HEK293 (cell line): Measurements from ENCODE around the gene PHACTR2.

Experiments
- CTCF ChIA-PET: fragments of 350-600 bp; formaldehyde crosslinking; extraction: SDS; loops from one replicate; lab custom pipeline; 2021; ENCODE audit warnings: antibody characterized with exemption; lab: Yijun Ruan, JAX
- POLR2A ChIA-PET: fragments of 300-600 bp; formaldehyde crosslinking; extraction: SDS; loops from one replicate; lab custom pipeline; 2020; ENCODE audit warnings: antibody characterized with exemption, inconsistent platforms; lab: Yijun Ruan, JAX
- H3K27ac ChIP-seq: fragments of 200-500 bp; sonication (Bioruptor generic); 2 replicates; pipeline ENCODE4 v1.5.1; 2014; ENCODE audit warnings: low read depth, low read length, control low read depth, inconsistent platforms; ENCODE audit errors: extremely low read depth
- H3K36me3 ChIP-seq, 2 experiments: fragments of 200-500 bp in 1 of 2; sonication (Bioruptor generic) in 1 of 2; 1 replicate in 1 of 2; 2 replicates in 1 of 2; pipeline ENCODE4 v1.5.1; 2014 to 2017; ENCODE audit warnings: inconsistent platforms in 2 of 2, low read length in 2 of 2; ENCODE audit not compliant: control insufficient read depth in 2 of 2, insufficient read depth in 1 of 2
- H3K4me1 ChIP-seq: fragments of 200-500 bp; sonication (Bioruptor generic); 2 replicates; pipeline ENCODE4 v1.5.1; 2014; ENCODE audit warnings: mild to moderate bottlenecking, low read length, inconsistent platforms; ENCODE audit not compliant: control insufficient read depth, insufficient read depth
- H3K4me3 ChIP-seq: 2 replicates; pipeline ENCODE4 v1.5.1; 2011; ENCODE audit warnings: low read depth, mild to moderate bottlenecking, control low read depth, low read length, moderate library complexity
- H3K9me3 ChIP-seq: fragments of 200-500 bp; sonication (Bioruptor generic); 2 replicates; pipeline ENCODE4 v1.5.1; 2014; ENCODE audit warnings: low read depth, low read length, inconsistent platforms; ENCODE audit not compliant: control insufficient read depth, insufficient read depth
- PRDM6 ChIP-seq: fragments of 450-650 bp; formaldehyde crosslinking; IDR thresholded peaks from 2 replicates; pipeline ENCODE4 v1.5.1; 2017; ENCODE audit warnings: missing biosample characterization, missing genetic modification characterization
- ZBTB8A ChIP-seq: fragments of 450-650 bp; formaldehyde crosslinking; IDR thresholded peaks from 2 replicates; pipeline ENCODE4 v1.5.1; 2016; ENCODE audit warnings: missing biosample characterization, missing genetic modification characterization
- ZFP3 ChIP-seq: fragments of 450-650 bp; formaldehyde crosslinking; IDR thresholded peaks from 2 replicates; pipeline ENCODE4 v1.5.1; 2016; ENCODE audit warnings: low read depth, missing biosample characterization, missing genetic modification characterization
- ZNF132 ChIP-seq: fragments of 450-650 bp; formaldehyde crosslinking; IDR thresholded peaks from 2 replicates; pipeline ENCODE4 v1.5.1; 2017; ENCODE audit warnings: missing biosample characterization, missing genetic modification characterization, borderline replicate concordance
- ZNF138 ChIP-seq: fragments of 450-650 bp; formaldehyde crosslinking; IDR thresholded peaks from 2 replicates; pipeline ENCODE4 v1.5.1; 2016; ENCODE audit warnings: missing biosample characterization, missing genetic modification characterization, borderline replicate concordance
- ZNF146 ChIP-seq: fragments of 450-650 bp; formaldehyde crosslinking; IDR thresholded peaks from 2 replicates; pipeline ENCODE4 v1.5.1; 2016; ENCODE audit warnings: missing biosample characterization, missing genetic modification characterization
- ZNF169 ChIP-seq: fragments of 450-650 bp; formaldehyde crosslinking; IDR thresholded peaks from 2 replicates; pipeline ENCODE4 v1.5.1; 2016; ENCODE audit warnings: missing biosample characterization, missing genetic modification characterization
- ZNF174 ChIP-seq: fragments of 450-650 bp; formaldehyde crosslinking; IDR thresholded peaks from 2 replicates; pipeline ENCODE4 v1.5.0; 2017; ENCODE audit warnings: missing biosample characterization, mild to moderate bottlenecking, missing genetic modification characterization
- ZNF19 ChIP-seq: fragments of 450-650 bp; formaldehyde crosslinking; IDR thresholded peaks from 2 replicates; pipeline ENCODE4; 2016; ENCODE audit warnings: missing biosample characterization, missing genetic modification characterization, low read depth
- ZNF23 ChIP-seq: fragments of 450-650 bp; formaldehyde crosslinking; IDR thresholded peaks from 2 replicates; pipeline ENCODE4 v1.5.1; 2016; ENCODE audit warnings: missing biosample characterization, missing genetic modification characterization, borderline replicate concordance
- ZNF292 ChIP-seq: fragments of 450-650 bp; formaldehyde crosslinking; IDR thresholded peaks from 2 replicates; pipeline ENCODE4 v1.5.1; 2016; ENCODE audit warnings: low read depth, missing biosample characterization, missing genetic modification characterization, borderline replicate concordance
- ZNF311 ChIP-seq: fragments of 450-650 bp; formaldehyde crosslinking; IDR thresholded peaks from 2 replicates; pipeline ENCODE4 v1.5.1; 2017; ENCODE audit warnings: missing biosample characterization, missing genetic modification characterization, borderline replicate concordance
- ZNF324 ChIP-seq: fragments of 450-650 bp; formaldehyde crosslinking; IDR thresholded peaks from 2 replicates; pipeline ENCODE4 v1.5.1; 2016; ENCODE audit warnings: missing biosample characterization, missing genetic modification characterization
- ZNF341 ChIP-seq: fragments of 450-650 bp; formaldehyde crosslinking; IDR thresholded peaks from 2 replicates; pipeline ENCODE4; 2016; ENCODE audit warnings: low read depth, missing biosample characterization, missing genetic modification characterization
- ZNF350 ChIP-seq: fragments of 450-650 bp; formaldehyde crosslinking; IDR thresholded peaks from 2 replicates; pipeline ENCODE4 v1.5.0; 2017; ENCODE audit warnings: missing biosample characterization, mild to moderate bottlenecking, missing genetic modification characterization
- ZNF394 ChIP-seq: fragments of 450-650 bp; formaldehyde crosslinking; IDR thresholded peaks from 2 replicates; pipeline ENCODE4 v1.5.1; 2016; ENCODE audit warnings: missing biosample characterization, missing genetic modification characterization, mild to moderate bottlenecking, moderate library complexity, borderline replicate concordance
- ZNF416 ChIP-seq: fragments of 450-650 bp; formaldehyde crosslinking; IDR thresholded peaks from 2 replicates; pipeline ENCODE4 v1.5.1; 2016; ENCODE audit warnings: missing biosample characterization, missing genetic modification characterization
- ZNF521 ChIP-seq: fragments of 450-650 bp; formaldehyde crosslinking; IDR thresholded peaks from 2 replicates; pipeline ENCODE4 v1.5.1; 2017; ENCODE audit warnings: missing biosample characterization, mild to moderate bottlenecking, missing genetic modification characterization
- ZNF585B ChIP-seq: fragments of 450-650 bp; formaldehyde crosslinking; IDR thresholded peaks from 2 replicates; pipeline ENCODE4 v1.5.1; 2016; ENCODE audit warnings: missing biosample characterization, missing genetic modification characterization
- ZNF670 ChIP-seq: fragments of 450-650 bp; formaldehyde crosslinking; IDR thresholded peaks from 2 replicates; pipeline ENCODE4 v1.5.1; 2016; ENCODE audit warnings: missing biosample characterization, missing genetic modification characterization, low read depth
- ZNF830 ChIP-seq: fragments of 450-650 bp; IDR thresholded peaks from 2 replicates; pipeline ENCODE4 v1.5.0; 2018; ENCODE audit warnings: missing biosample characterization, missing genetic modification characterization, low read depth, mild to moderate bottlenecking, moderate library complexity
- TF ChIP-seq, protein P1 (sequence below): fragments of 450-650 bp; formaldehyde crosslinking; IDR thresholded peaks from 2 replicates; pipeline ENCODE4 v1.5.1; 2016; ENCODE audit warnings: missing biosample characterization, missing genetic modification characterization
- TF ChIP-seq, protein P2 (sequence below): fragments of 450-650 bp; formaldehyde crosslinking; IDR thresholded peaks from 2 replicates; pipeline ENCODE4 v1.5.1; 2016; ENCODE audit warnings: missing biosample characterization, missing genetic modification characterization

Gene PHACTR2

GRCh38 chr6:143857651-143858050 lies 179.9 kb downstream of the PHACTR2 start:
- H3K27ac ChIP-seq, result no peak overlapping the region
- no peak overlapping the region for H3K4me3 ChIP-seq
- POLR2A ChIA-PET, result no interaction called here
- H3K36me3 ChIP-seq, result peaks cover 61 to 87% of the 10 kb centered on the region in 2 experiments
- H3K4me1 ChIP-seq, result no peaks in the 10 kb centered on the region
- H3K9me3 ChIP-seq, result no peaks in the 10 kb centered on the region
- CTCF ChIA-PET, result interaction anchor here (1.1 kb wide), 1 partner anchor 13 kb away, joined by 5 read pairs; no protein-coding TSS in a partner anchor
- TF ChIP-seq ZNF146 (tag by site-specific recombination), result no peak
- no peak for TF ChIP-seq ZNF19 (tag by site-specific recombination)
- no peak for TF ChIP-seq ZFP3 (tag by site-specific recombination)
- no peak for TF ChIP-seq ZNF292 (tag by site-specific recombination)
- no peak for TF ChIP-seq ZNF138 (tag by site-specific recombination)
- TF ChIP-seq ZNF521 (tag by site-specific recombination), result no peak
- no peak for TF ChIP-seq PRDM6 (tag by site-specific recombination)
- TF ChIP-seq, protein P1, sequence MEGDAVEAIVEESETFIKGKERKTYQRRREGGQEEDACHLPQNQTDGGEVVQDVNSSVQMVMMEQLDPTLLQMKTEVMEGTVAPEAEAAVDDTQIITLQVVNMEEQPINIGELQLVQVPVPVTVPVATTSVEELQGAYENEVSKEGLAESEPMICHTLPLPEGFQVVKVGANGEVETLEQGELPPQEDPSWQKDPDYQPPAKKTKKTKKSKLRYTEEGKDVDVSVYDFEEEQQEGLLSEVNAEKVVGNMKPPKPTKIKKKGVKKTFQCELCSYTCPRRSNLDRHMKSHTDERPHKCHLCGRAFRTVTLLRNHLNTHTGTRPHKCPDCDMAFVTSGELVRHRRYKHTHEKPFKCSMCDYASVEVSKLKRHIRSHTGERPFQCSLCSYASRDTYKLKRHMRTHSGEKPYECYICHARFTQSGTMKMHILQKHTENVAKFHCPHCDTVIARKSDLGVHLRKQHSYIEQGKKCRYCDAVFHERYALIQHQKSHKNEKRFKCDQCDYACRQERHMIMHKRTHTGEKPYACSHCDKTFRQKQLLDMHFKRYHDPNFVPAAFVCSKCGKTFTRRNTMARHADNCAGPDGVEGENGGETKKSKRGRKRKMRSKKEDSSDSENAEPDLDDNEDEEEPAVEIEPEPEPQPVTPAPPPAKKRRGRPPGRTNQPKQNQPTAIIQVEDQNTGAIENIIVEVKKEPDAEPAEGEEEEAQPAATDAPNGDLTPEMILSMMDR (tag by site-specific recombination), result no peak
- no peak for TF ChIP-seq ZNF585B (tag by site-specific recombination)
- no peak for TF ChIP-seq ZBTB8A
- no peak for TF ChIP-seq ZNF350 (tag by site-specific recombination)
- no peak for TF ChIP-seq ZNF670
- TF ChIP-seq ZNF416 (tag by site-specific recombination), result no peak
- TF ChIP-seq ZNF169 (tag by site-specific recombination), result no peak
- no peak for TF ChIP-seq ZNF23
- TF ChIP-seq ZNF132 (tag by site-specific recombination), result no peak
- TF ChIP-seq ZNF174 (tag by site-specific recombination), result no peak
- no peak for TF ChIP-seq ZNF830
- TF ChIP-seq ZNF311, result no peak
- TF ChIP-seq ZNF341, result no peak

DNA sequence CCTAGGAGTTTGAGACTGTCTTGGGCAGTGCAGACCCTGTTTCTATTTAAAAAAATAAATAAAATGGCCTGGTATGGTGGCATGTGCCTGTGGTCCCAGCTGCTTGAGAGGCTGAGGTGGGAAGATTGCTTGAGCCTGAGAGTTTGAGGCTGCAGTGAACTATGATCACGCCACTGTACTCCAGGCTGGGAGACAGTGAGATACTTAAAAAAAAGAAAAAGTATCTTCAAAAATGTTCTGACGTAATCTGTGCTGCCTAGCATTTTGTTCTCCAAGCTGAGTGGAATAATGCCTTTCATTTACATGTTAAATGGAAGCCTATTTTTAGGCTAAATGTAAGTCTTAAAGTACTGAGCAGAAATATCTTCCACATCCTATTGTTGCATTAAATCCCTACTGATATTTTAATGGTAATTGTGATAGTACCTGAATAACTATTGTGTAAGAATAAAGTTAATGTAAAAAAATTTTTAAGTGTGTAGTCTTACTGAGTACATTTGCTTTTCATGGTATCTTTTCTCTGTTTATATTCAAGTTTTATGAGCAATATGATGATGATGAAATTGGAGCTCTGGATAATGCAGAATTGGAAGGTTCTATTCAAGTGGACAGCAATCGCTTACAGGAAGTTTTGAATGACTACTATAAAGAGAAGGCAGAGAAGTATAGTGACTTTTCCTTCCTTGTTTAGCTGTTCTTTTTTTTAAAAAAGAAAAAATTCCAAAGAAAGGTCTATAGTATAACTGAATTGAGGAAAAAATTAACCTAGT lies 182.3 kb downstream of the PHACTR2 start:
- H3K27ac ChIP-seq, result no peak overlapping the region
- H3K36me3 ChIP-seq, result peaks cover 76 to 100% of the 10 kb centered on the region in 2 experiments
- POLR2A ChIA-PET, result no interaction called here

More for the DNA sequence above, 182.3 kb downstream of the PHACTR2 start:
- Histone ChIP-seq H3K9me3 (no peaks in the 10 kb centered on the region), H3K4me1 (no peaks in the 10 kb centered on the region), H3K4me3 (no peak overlapping the region)
- CTCF ChIA-PET, result interaction anchor here (0.7 kb wide), 1 partner anchor 115 kb away, joined by 5 read pairs; no protein-coding TSS in a partner anchor
- TF ChIP-seq ZNF138 (tag by site-specific recombination) (no peak), ZNF324 (no peak), ZNF394 (no peak)
- TF ChIP-seq, protein P2, sequence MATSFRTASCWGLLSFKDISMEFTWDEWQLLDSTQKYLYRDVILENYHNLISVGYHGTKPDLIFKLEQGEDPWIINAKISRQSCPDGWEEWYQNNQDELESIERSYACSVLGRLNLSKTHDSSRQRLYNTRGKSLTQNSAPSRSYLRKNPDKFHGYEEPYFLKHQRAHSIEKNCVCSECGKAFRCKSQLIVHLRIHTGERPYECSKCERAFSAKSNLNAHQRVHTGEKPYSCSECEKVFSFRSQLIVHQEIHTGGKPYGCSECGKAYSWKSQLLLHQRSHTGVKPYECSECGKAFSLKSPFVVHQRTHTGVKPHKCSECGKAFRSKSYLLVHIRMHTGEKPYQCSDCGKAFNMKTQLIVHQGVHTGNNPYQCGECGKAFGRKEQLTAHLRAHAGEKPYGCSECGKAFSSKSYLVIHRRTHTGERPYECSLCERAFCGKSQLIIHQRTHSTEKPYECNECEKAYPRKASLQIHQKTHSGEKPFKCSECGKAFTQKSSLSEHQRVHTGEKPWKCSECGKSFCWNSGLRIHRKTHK (tag by site-specific recombination), result no peak
